Germinal center (tissue), 1 donor: ENCODE measurements around the gene PLTP.
"Not testable (repeated sequence)": the region's sequence is repeated elsewhere in the genome, so short reads cannot be mapped to it uniquely, and the experiment has no call there.

Experiments used
- DNase-seq: peaks from one replicate; pipeline ENCODE4 v3.0.0; 2012; ENCODE audit warnings: mixed read lengths, low spot score

The PLTP gene, protein sequence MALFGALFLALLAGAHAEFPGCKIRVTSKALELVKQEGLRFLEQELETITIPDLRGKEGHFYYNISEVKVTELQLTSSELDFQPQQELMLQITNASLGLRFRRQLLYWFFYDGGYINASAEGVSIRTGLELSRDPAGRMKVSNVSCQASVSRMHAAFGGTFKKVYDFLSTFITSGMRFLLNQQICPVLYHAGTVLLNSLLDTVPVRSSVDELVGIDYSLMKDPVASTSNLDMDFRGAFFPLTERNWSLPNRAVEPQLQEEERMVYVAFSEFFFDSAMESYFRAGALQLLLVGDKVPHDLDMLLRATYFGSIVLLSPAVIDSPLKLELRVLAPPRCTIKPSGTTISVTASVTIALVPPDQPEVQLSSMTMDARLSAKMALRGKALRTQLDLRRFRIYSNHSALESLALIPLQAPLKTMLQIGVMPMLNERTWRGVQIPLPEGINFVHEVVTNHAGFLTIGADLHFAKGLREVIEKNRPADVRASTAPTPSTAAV

DNA sequence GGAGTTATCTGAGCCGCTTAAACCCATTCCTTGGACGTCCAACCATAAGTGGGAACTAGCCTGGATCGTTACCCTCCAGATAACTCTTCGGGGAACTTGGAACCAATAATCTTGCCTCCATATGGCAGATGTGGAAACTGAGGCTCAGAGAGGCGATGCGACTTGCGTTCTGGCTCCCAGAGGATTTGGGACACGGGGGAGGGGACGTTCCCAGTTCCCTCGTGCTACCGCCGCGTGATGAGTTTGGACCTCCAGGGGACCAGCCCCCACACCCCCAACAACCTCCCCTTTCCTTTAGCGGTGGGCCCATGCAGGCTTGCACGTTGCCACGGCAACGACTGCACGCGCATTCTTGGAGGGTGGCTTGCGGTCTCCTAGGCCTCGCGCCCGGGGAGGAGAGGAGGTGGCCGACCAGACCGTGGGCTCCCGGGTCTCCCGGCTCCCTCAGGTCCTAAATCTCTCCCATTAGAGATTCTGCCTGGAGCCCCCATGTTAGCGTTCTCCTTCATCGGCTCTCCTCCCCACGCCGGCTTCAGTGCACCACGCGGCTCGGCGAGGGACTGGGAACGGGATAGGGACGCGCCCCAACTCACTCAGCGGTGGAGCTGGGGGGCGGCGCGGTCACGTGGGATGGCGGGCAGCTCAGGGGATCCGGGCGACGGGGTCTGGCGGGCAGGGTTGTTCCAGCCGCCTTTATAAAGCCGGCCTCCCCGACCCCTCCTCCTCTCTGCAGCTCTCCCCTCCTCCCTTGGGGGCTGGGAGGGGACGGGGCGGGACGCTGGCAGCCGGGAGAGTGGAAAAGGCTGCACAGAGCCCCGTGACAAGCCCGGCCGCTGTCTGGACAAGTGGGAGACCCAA, at the start of gene PLTP:
Gene PLTP, minus strand, starts transcription at position 670 of the 858 bp plus-strand sequence. CDS start 703 bp downstream, outside the sequence.
- DNase-seq = no peak

DNA sequence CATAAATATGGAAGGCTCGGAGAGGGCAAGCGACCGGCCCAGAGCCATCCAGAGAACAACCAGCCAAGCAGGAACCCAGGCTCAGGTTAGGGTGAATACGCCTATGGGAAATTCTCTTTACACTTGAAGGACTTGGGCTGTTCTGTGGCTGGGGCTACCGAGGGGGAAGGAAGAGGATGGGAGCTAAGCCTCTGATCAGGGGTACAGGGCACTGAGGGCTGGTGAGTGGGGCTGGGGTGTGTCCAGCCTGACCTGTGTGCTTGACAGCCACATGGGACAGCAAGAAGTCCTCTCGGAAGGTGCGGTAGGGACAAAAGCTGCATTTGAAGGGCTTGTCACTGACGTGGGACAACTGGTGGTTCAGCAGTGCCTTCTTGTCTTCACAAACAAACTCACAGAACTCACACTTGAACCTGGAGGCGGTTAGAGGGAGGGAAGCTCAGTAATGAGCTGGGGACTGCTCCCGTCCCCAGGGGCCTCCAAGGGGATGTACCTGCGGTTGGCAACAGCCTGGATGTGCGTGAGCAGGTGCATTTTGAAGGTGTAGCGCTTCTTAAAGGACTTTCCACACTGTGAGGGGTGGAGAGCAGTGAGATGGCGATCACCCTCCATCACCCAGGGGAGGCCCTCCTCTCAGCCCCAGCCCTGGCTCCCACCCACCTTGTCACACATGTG, 48.1 kb upstream of the PLTP start:
- DNase-seq = no peak

DNA sequence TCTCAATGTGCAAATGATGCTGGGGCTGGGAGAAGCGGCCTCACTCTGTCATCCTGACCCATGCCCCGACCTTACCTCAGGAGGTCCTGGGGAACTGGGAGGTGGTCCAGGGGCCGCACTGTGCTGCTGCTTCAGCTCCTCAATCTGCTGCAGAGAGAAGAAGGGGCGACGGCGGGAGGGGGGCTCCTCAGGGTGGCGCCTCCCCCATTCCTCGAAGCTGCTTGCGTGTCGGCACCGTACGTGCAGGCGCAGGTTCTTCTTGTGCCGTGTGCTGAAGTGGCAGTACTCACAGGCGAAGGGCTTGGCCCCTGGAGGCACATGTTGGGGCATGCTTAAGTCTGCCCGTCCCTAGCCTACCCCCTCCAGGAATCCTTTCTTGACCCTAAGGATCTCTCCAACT, 47.2 kb upstream of the PLTP start:
- no peak for DNase-seq

DNA sequence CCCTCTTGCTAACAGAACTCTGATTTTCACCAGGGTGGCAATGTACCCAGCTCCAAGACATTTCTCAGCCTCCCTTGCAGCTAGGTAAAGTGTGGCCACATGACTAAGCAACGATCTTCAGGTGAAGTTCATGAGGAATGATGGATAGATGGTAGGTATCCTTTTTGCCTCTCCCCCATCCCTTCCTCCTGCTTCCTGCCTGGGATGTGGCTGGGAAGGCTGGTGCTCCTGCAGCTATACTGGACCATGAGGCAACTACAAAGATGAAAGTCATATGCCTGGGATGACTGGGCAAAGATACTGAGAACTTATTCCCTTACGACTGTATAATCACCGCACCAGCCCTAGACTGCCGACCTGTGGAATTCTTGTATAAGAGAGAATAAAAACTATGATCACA, 46.6 kb upstream of the PLTP start:
- no peak for DNase-seq

DNA sequence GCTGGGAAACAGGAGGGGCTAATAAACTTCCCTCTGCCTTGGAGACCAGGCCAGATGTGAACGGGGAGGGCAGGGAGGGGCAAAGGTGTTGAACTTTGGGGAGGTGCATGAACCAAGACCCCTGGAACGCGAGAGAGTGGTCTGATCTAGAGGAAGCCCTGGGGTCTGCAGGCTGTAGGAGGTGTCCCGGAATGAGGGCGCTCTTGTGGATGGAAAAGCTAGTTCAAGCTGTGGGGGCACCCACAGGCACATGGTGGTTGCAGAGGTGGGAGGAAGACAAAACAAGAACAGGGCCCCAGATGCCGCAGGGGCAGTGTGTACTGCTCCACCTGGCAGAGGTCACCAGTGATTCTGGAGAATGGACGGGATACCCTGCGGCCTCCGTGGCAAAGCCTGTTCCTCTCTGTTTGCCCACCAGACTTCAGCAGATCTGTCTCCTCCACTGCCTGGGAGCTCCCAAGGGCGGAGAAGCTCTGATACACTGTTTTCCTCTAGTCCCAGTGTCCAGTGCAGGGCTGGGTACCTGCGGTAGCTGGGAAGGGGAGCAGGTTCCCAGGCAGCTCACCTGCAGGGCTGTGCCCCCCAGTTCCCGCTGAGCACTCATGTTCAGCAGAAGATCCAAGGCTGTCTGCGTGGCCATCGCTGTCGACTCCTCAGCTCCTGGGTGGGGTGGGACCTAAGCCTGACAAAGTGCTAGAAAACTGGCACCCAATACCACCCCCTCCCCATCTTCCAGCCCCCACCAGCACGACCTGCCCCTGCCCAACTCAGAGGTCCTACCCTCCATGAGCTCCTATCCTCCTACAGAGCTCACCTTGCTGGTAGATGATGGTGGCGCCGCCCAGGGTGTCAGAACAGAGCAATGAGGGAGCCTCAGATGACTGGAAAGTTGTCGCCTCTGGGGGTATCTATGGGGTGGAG, 45.3 kb upstream of the PLTP start:
- no peak for DNase-seq

DNA sequence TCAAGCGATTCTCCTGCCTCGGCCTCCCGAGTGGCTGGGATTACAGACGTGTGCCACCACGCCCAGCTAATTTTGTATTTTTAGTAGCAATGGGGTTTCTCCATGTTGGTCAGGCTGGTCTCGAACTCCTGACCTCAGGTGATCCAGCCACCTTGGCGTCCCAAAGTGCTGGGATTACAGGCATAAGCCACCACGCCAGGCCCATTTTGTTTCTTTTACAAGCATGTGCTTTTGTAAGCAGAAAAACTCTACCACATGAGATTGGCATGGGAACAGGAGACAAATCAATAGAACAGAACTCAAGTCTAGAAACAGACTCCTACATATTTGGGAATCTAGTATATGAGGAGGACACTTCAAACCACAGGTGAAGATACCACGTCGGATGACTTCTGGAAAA, 44.4 kb upstream of the PLTP start:
- DNase-seq = not testable (repeated sequence)

DNA sequence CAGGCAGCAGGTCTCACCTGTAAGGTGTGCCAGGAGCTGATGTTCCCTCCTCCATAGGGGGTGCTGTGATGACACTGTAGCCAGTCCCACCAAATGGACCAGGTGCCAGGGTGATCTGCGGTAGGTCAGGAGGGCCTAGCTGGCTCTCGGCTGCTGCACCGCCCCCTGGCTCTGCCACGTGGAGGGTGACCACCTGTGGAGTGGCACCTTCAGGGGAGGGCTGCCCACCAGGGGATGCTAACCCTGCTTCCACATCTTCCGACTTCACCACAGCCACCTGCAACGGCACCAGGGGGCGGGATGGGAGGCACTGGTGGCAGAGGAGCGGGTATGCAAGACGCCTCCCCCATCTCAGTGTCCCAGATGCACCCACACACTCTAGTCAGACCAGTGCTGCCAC, 41.7 kb upstream of the PLTP start:
- DNase-seq = no peak

DNA sequence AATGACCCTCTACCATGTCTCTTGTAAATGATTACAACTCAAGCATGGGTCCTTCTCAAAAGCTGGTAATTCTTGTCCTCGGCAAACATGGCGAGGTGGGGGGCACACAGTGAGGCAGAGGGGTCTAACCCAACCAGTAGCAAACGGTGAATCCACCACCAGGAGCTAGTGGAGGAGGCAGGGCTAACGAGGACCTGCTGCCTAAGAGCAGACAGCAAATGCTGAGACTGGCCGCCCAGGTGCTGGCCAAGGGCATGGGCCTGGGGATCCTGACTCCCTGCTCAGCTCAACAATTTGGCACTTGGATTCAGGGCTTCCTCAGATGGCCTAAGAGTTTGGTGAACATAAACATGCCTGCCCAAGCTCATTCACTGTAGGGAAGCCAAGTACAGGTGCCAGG, 40.9 kb upstream of the PLTP start:
- DNase-seq = no peak

DNA sequence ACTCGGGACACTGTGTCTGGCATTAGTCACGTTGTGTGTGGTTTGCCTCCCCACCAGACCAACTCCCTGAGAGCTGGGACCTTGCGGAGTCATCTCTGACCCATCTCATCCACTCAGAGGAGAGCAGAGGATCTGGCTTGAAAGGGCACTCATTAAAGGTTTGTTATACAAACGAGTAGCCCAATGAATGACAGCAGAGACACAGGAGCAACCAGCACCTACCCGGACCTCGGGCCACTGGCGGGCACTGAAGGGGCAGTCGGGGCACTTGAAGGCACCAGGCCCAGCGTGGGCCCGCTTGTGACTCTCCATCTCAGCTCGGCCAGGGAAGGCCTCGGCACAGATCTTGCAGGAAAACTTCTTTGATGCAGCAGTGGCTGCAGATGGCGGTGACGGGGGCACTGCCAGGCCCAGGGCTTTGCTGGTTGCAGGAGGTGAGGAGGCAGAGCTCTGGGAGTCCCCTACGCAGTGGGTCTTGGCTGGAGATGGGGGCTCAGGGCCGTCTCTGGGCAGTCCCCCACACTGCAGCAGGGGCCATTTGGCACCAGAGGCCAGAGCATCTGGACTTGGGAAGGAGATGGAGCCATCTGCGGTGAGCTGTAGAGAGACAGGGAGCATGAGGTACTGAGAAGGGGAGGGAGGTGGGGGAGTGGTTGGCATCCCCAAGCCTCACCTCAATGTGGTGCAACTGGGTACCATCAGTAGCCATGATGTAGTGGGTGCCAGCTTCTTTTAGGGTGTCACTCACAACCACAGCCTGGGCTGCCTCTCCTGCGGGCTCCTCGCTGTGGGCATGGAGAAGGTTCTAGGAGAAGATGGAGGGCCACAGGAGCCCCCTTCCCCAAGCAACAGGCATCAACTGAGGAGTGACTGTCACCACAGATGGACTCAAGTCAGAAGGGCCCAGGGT, 40.2 kb upstream of the PLTP start:
- DNase-seq = no peak

DNA sequence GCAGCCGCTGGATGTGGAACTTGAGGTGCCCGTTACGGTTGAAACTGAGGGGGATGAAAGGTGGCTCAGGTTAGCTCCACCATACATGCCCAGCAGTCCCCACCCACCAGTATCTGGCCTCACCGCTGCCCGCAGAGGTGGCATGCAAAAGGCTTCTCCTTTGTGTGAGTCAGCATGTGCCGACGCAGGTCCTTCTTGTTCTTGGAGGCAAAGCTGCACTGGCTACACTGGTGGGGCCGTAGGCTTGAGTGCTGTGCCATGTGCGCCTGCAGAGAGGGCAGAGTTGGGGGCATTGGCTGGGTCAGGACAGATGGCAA, 38.3 kb upstream of the PLTP start:
- no peak for DNase-seq

DNA sequence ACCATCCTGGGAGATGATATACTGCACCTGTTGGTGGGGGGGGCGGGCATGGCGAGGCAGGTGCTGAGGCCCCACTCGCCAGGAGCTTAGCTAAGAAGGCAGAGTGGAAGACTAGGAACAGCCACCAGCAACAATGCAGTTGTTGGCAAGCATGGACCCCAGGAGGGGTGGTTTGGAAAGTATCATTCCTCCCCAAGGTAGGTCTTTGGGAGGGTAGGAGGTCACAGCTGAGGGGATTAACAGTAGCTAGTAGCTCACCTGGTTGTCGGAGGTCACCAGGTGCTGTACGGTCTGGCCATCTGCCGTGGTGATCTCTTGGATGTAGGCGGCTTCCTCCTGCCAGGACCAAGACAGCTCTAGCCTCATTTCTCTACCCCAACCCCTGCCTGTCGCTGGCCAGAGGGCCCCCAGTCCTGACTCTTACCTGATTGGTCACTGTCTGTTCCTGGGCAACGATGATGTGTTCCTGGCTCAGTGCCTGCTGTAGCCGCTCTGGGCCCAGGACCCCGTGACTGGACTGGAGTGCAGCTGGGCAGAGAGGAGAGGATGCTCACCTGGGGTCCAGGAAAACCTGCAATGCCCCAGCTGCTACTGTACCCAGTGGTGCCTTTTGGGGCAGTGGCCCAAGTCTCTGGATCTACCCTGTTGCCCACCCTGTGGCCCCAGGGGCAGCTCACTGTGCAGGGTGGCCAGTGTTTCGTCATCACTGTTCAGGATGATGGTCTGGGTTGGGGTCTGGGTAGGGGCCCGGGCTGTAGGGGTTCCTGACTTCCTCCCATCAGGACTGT, 37.8 kb upstream of the PLTP start:
- DNase-seq = no peak

DNA sequence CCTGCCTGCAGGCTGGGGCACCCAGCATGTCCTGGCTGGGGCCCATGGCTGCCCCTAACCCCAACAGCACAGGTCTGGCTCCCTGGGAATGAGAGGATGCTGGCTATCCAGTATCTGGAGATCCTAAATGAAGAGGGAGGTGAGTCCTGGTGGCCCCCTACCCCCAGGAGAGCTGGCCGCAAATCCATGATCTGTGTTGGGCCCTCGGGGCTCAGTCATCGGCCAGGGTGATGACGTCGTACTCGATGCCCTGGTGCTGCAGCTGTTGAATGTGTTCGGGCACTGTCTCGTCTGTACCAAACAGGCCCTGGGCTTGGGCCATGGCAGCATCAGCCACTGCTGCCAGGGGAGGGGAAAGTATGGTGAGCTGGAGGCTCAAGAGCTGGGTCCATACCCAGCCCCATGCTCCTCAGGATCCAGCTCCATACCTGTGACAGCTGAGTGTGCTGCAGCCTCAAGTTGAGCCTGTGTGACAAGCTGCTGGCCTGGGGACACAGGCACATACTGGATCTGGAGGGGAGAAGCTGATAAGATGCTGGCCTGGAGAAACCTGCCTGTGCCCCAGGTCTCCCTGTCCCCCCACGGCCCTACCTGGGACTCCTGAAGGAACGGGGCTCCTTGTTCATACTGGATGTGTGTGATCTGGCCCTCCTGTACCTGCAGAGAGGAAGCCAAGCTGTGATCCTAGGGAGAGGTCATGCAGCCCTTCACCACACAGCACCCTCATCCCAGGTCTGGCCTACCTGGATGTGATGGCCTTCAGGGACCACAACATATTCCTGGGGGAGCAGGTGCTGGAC, 37.0 kb upstream of the PLTP start:
- no peak for DNase-seq

DNA sequence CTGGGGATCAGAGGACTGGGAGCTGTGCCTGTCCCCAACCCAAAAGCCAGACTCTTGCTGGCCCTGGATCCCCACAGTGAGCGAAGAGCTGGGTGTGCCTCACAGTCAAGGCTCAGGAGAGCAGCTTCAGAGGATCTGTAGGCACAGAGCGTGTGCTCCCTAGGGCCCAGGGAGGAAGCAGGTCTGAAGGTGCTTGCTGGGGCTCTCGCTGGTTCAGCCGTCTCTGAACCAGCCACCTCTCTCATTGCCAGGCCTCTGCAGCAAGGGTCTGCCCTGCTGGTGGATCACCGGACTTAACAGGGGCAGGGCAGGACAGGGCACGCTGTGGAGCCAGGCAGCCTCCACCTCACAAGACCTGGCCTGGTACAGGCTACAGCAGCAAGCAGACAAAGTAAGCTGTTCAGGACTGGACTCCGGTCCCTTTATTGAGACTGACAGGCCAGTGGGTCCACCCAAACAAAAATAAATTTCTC, 36.3 kb upstream of the PLTP start:
- no peak for DNase-seq

DNA sequence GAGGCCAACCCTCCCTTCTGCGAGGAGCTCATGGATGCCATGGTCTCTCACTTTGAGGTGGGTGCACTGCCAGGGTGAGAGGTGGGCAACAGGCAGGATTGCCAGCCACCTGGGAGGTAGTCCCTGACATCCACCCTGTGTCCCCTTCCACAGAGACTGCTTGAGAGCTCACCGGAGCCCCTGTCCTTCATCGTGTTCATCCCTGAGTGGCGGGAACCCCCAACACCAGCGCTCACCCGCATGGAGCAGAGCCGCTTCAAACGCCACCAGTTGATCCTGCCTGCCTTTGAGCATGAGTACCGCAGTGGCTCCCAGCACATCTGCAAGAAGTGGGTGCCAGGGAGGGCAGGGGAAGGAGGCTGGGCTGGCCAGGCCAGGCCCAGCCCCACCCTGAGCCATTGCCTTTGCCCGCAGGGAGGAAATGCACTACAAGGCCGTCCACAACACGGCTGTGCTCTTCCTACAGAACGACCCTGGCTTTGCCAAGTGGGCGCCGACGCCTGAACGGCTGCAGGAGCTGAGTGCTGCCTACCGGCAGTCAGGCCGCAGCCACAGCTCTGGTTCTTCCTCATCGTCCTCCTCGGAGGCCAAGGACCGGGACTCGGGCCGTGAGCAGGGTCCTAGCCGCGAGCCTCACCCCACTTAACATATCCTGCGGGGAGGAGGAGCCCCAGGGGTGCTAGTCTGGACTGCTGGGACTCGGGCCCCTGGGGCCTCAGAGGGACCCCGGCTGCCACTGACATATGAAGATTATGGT, 35.3 kb upstream of the PLTP start:
- DNase-seq = no peak

DNA sequence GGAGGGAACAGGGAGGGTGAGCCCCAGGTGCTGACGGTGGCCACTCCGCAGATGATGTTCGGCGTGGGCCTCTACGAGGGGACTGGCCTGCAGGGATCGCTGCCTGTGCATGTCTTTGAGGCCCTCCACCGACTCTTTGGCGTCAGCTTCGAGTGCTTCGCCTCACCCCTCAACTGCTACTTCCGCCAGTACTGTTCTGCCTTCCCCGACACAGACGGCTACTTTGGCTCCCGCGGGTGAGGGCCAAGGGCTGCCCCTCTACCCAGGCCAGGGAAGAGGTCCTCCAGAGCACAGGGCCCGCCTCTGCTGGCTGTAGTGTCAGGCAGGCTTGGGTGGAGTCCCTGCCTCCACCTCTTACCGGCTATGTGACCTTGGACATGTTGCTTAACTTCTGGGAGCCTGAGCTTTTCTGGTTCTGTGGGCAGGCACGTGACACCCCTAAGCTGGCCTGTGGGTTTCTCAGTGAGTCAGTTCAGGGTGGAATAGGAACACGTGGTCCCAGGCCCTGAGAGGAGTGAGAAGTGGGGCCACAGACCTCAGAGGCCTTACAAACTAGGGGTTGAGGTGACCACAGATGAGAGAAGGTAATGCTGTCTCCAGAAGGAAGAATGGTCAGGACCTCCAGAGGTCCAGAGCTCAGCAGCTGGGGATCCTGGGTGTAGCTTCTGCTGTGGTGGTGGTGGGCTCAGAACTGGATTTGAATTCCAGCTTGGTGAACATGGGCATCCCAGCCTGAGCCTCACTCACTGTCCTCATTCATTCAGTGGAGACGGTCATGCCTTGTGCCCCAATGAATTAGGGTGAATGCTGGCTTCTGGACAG, 34.4 kb upstream of the PLTP start:
- DNase-seq = no peak

DNA sequence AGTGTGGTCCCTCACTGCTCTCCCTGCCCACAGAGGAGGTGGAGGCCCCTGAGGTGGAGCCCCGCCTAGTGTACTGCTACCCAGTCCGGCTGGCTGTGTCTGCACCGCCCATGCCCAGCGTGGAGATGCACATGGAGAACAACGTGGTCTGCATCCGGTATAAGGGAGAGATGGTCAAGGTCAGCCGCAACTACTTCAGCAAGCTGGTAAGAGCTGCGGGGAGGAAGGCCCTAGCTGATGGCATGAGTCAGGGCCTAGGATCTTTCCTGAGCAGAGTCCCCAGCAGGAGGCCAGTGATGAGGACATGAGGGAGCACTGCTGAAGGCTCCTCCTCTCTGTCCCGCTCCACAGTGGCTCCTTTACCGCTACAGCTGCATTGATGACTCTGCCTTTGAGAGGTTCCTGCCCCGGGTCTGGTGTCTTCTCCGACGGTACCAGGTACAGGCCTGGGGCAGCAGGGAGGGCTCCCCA, 33.8 kb upstream of the PLTP start:
- no peak for DNase-seq
